ENCODE measurements around the gene CDH4. TPM values are rescaled to one million over a fixed set of nuclear protein-coding genes. Genes with fewer than 3 reads are reported as not detected.

CDH4 gene
- total RNA-seq, 1 experiment from 2014 or later = 25.0 TPM

DNA sequence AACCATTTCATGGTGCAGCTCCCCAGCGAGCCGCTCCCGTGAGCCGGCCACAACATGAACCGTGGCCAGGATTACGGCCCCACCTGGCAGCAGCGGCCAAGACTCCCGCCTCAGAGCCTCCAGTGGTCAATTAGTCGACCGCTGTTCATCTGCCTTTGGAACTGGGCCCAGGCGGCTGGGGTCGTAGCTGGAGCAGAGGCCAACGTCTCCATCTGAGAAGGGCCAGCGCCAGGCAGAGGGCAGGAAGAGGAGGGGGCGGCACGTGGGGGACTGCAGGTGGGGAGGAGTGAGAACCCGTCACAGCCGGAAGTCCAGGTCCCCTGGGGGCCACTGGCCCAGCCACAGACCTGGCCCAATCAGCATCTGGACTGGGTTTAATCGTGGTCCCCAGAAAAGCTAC is 629.4 kb downstream of the CDH4 start:
- Mint-ChIP-seq H3K4me3 (ENCODE audit: unreplicated experiment) (no peak overlapping the region), H3K27me3 (ENCODE audit: insufficient read depth, unreplicated experiment) (no peaks in the 10 kb centered on the region), H3K4me1 (ENCODE audit: insufficient read depth, unreplicated experiment) (no peaks in the 10 kb centered on the region), H3K27ac (ENCODE audit: low read depth, unreplicated experiment) (no peak overlapping the region), H3K36me3 (ENCODE audit: insufficient read depth, unreplicated experiment) (no peaks in the 10 kb centered on the region), H3K9me3 (ENCODE audit: unreplicated experiment) (no peaks in the 10 kb centered on the region)
- POLR2A ChIA-PET = no interaction called here
- BruUV-seq (replicated peaks) = no TSS peak
- no peak for DNase-seq (ENCODE audit: unreplicated experiment)
- intact Hi-C loops (cut with micrococcal nuclease) = loop anchor here (10.0 kb wide), 1 partner anchor 1027 kb away; no protein-coding TSS in a partner anchor
- CTCF ChIA-PET = interaction anchor here (0.6 to 0.8 kb wide), 2 partner anchors 798 to 806 kb away, joined by 3 to 5 read pairs; no protein-coding TSS in a partner anchor
- TF ChIP-seq, protein P1, sequence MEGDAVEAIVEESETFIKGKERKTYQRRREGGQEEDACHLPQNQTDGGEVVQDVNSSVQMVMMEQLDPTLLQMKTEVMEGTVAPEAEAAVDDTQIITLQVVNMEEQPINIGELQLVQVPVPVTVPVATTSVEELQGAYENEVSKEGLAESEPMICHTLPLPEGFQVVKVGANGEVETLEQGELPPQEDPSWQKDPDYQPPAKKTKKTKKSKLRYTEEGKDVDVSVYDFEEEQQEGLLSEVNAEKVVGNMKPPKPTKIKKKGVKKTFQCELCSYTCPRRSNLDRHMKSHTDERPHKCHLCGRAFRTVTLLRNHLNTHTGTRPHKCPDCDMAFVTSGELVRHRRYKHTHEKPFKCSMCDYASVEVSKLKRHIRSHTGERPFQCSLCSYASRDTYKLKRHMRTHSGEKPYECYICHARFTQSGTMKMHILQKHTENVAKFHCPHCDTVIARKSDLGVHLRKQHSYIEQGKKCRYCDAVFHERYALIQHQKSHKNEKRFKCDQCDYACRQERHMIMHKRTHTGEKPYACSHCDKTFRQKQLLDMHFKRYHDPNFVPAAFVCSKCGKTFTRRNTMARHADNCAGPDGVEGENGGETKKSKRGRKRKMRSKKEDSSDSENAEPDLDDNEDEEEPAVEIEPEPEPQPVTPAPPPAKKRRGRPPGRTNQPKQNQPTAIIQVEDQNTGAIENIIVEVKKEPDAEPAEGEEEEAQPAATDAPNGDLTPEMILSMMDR (IDR thresholded peaks at IDR 0.05; ENCODE audit: unreplicated experiment) = no peak

DNA sequence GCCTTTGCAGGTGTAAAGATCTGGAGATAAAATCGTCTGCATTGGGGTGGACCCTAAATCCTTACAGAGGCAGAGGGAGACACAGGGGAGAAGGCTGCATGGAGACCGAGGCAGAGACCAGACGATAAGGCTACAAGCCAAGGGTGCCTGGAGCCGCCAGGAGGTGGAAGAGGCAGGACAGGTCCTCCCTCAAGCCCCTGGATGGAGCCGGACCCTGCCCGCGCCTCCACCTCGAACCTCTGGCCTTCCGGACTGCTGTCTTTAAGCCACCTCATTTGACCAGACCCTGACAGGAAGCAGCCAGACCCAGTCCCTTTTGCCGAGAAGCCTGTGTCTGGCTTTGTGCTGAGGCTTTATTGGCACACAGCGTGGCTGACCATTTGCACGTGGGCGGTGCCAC is 629.8 kb downstream of the CDH4 start:
- Mint-ChIP-seq H3K36me3 (ENCODE audit: insufficient read depth, unreplicated experiment) (no peaks in the 10 kb centered on the region), H3K27me3 (ENCODE audit: insufficient read depth, unreplicated experiment) (no peaks in the 10 kb centered on the region), H3K4me3 (ENCODE audit: unreplicated experiment) (no peak overlapping the region), H3K9me3 (ENCODE audit: unreplicated experiment) (no peaks in the 10 kb centered on the region), H3K4me1 (ENCODE audit: insufficient read depth, unreplicated experiment) (no peaks in the 10 kb centered on the region), H3K27ac (ENCODE audit: low read depth, unreplicated experiment) (no peak overlapping the region)
- DNase-seq (ENCODE audit: unreplicated experiment) = no peak
- intact Hi-C loops (cut with micrococcal nuclease) = loop anchor here (10.0 kb wide), 1 partner anchor 1027 kb away; no protein-coding TSS in a partner anchor
- ChIA-PET POLR2A (no interaction called here), CTCF (interaction anchor here (0.6 kb wide), 1 partner anchor 806 kb away, joined by 3 read pairs; no protein-coding TSS in a partner anchor)
- TF ChIP-seq, protein P1 (IDR thresholded peaks at IDR 0.05; ENCODE audit: unreplicated experiment) = no peak
- no TSS peak for BruUV-seq (replicated peaks)

DNA sequence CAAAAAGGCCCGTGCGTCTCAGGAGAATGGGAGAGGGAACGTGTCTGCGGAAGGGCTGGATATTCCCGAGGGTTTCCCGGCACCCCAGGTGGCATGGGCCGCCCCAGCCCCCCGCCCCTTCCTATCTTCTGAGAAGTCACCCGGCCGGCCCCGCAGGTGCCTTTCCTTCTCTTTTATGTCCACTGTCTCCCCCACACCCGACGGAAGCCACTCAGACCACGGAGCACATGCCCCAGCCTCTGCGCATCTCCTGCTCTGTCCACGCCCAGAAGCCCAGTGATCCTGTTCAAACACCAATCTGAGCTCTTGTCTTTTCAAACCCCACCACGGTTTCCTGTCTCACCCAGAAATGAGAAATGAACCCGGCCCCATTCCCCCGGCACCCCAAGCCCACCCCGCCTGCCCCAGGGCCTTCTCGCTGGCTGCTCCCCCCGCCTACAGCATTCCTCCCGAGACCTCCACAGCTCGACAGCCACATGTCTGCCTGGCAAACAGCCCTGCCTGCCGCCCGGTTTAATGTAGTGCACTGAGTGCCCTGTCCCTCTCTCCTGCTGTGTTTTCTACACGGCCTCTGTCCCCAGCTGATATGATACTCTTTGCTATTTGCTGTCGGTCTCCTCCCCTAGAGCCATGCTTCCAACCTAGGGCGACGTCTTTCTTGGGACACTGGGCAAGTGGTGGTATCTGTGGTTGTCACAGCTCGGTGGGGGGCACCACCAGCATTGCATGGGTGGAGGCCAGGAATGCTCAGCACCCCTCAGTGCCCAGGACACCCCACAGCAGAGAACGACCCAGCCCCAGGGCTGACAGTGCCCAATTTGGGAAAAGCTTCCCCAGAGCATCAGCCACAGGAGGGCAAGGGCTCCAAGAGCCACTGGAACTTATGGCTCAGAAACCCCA is 630.9 kb downstream of the CDH4 start:
- no peaks in the 10 kb centered on the region for H3K27me3 Mint-ChIP-seq (ENCODE audit: insufficient read depth, unreplicated experiment)
- POLR2A ChIA-PET = no interaction called here
- no TSS peak for BruUV-seq (replicated peaks)
- H3K9me3 Mint-ChIP-seq (ENCODE audit: unreplicated experiment) = no peaks in the 10 kb centered on the region
- DNase-seq (ENCODE audit: unreplicated experiment) = no peak
- no peak overlapping the region for H3K4me3 Mint-ChIP-seq (ENCODE audit: unreplicated experiment)
- H3K4me1 Mint-ChIP-seq (ENCODE audit: insufficient read depth, unreplicated experiment) = no peaks in the 10 kb centered on the region
- H3K27ac Mint-ChIP-seq (ENCODE audit: low read depth, unreplicated experiment) = no peak overlapping the region
- CTCF ChIA-PET = interaction anchor here (0.6 to 5.0 kb wide), 3 partner anchors 13 to 620 kb away, joined by 3 to 29 read pairs (median 3); no protein-coding TSS in a partner anchor
- TF ChIP-seq, protein P1 (IDR thresholded peaks at IDR 0.05; ENCODE audit: unreplicated experiment) = no peak
- no peaks in the 10 kb centered on the region for H3K36me3 Mint-ChIP-seq (ENCODE audit: insufficient read depth, unreplicated experiment)
- intact Hi-C loops (cut with micrococcal nuclease) = loop anchor here (10.0 kb wide), 1 partner anchor 1028 kb away; no protein-coding TSS in a partner anchor

DNA sequence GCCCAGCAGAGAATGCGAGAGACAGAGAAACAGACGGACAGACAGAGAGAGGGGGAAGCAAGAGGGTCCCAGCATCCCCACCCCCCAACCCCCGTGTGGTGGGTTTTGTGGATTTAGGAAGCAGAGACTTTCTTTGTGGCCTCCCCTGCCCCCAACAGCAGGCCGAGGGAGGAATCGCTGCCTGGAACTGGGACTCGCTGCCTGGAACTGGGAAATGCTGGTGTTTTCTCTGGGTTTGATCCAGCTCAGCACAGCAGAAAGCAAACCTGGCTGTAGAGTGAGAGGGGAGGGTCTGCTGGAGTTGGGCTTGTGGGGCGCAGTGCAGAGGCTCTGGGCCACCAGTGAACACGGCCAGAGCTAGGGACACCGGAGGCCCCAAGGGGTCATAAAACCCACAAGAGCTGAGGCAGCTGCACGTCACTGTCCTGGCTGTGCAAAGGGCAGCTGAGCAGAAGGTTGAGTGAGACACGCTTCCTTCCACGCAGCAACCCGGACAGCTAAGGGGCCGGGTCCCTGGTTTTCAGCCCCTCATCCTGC is 631.9 kb downstream of the CDH4 start:
- Mint-ChIP-seq H3K27me3 (ENCODE audit: insufficient read depth, unreplicated experiment) (no peaks in the 10 kb centered on the region), H3K4me3 (ENCODE audit: unreplicated experiment) (no peak overlapping the region), H3K4me1 (ENCODE audit: insufficient read depth, unreplicated experiment) (no peaks in the 10 kb centered on the region), H3K36me3 (ENCODE audit: insufficient read depth, unreplicated experiment) (no peaks in the 10 kb centered on the region), H3K9me3 (ENCODE audit: unreplicated experiment) (peaks cover under 1% of the 10 kb centered on the region), H3K27ac (ENCODE audit: low read depth, unreplicated experiment) (no peak overlapping the region)
- POLR2A ChIA-PET = no interaction called here
- BruUV-seq (replicated peaks) = no TSS peak
- DNase-seq (ENCODE audit: unreplicated experiment) = no peak
- CTCF ChIA-PET = interaction anchor here (0.6 to 5.0 kb wide), 3 partner anchors 12 to 1034 kb away, joined by 3 to 29 read pairs (median 3); no protein-coding TSS in a partner anchor
- TF ChIP-seq, protein P1 (IDR thresholded peaks at IDR 0.05; ENCODE audit: unreplicated experiment) = no peak
- intact Hi-C loops (cut with micrococcal nuclease) = loop anchor here (10.0 kb wide), 1 partner anchor 1029 kb away; no protein-coding TSS in a partner anchor

Data from MCF 10A (cell line).